H1 (cell line): ENCODE measurements around the gene HELZ2. TPM values are rescaled to one million over a fixed set of nuclear protein-coding genes. Genes with fewer than 3 reads are reported as not detected.

Source experiments
- CTCF ChIA-PET: fragments of 300-600 bp; sonication (Branson Sonifier 250); formaldehyde crosslinking; loops from one replicate; lab custom pipeline; 2021; ENCODE audit not compliant: partially characterized antibody; lab: Charles Lee
- POLR2A ChIA-PET: fragments of 300-600 bp; sonication (Branson Sonifier 250); formaldehyde crosslinking; loops from one replicate; lab custom pipeline; 2021; ENCODE audit warnings: inconsistent platforms; ENCODE audit not compliant: partially characterized antibody; lab: Charles Lee
- DNase-seq, 2 experiments: peaks; one replicate each; pipeline versions ENCODE4 v3.0.0 to v3.0.0-alpha.2; 2010 to 2022; ENCODE audit warnings: low spot score in 2 of 2, low read depth in 1 of 2, mixed read lengths in 1 of 2
- FAIRE-seq: peaks from 2 replicates; lab custom pipeline; 2011; peaks lifted over from hg19 to GRCh38; lab: Jason Lieb, UNC
- H2AFZ ChIP-seq: 2 replicates; pipeline ENCODE4 v1.8.1; 2012; ENCODE audit warnings: low read length, inconsistent platforms
- H2AK5ac ChIP-seq: 2 replicates; pipeline ENCODE4 v1.6.1; 2013; ENCODE audit warnings: low read depth, low read length
- H2BK120ac ChIP-seq: replicated peaks from 2 replicates; pipeline ENCODE3; 2013; ENCODE audit warnings: low read depth, low read length, inconsistent platforms
- H2BK12ac ChIP-seq: 2 replicates; pipeline ENCODE4 v1.6.1; 2013; ENCODE audit warnings: low read depth, low read length
- H2BK15ac ChIP-seq: 2 replicates; pipeline ENCODE4 v1.6.1; 2013; ENCODE audit warnings: low read length
- H2BK20ac ChIP-seq: 2 replicates; pipeline ENCODE4 v1.6.1; 2013; ENCODE audit warnings: low read length
- H2BK5ac ChIP-seq: 2 replicates; pipeline ENCODE4 v1.6.1; 2013; ENCODE audit warnings: low read depth, low read length
- H3K14ac ChIP-seq: 2 replicates; pipeline ENCODE4 v1.6.1; 2013; ENCODE audit warnings: inconsistent platforms; ENCODE audit not compliant: insufficient read length
- H3K18ac ChIP-seq: 2 replicates; pipeline ENCODE4 v1.6.1; 2013; ENCODE audit warnings: low read length; ENCODE audit errors: extremely low read depth
- H3K23ac ChIP-seq: 2 replicates; pipeline ENCODE4 v1.6.1; 2013; ENCODE audit warnings: inconsistent platforms; ENCODE audit not compliant: insufficient read length
- H3K23me2 ChIP-seq: 2 replicates; pipeline ENCODE4 v1.6.1; 2013; ENCODE audit warnings: low read depth, low read length
- H3K27ac ChIP-seq: 2 replicates; pipeline ENCODE4 v1.6.1; 2011; ENCODE audit warnings: low read depth, low read length, inconsistent platforms
- H3K27me3 ChIP-seq, 4 experiments: replicated peaks in 1 of 4; 1 replicate in 1 of 4; 2 replicates in 3 of 4; pipeline versions ENCODE4 v1.6.1 to v1.8.1; 2011 to 2013; ENCODE audit warnings: low read length in 3 of 4, mild to moderate bottlenecking in 3 of 4, inconsistent platforms in 2 of 4, mixed read lengths in 2 of 4, moderate library complexity in 1 of 4; ENCODE audit not compliant: control insufficient read depth in 3 of 4, insufficient read depth in 3 of 4; ENCODE audit errors: extremely low read depth in 1 of 4
- H3K36me3 ChIP-seq, 4 experiments: 2 replicates each; pipeline versions ENCODE4 v1.6.1 to v1.8.1; 2011 to 2013; ENCODE audit warnings: mild to moderate bottlenecking in 4 of 4, low read length in 3 of 4, moderate library complexity in 2 of 4, control low read depth in 1 of 4, inconsistent platforms in 1 of 4; ENCODE audit not compliant: insufficient read depth in 4 of 4, control insufficient read depth in 2 of 4
- H3K4ac ChIP-seq: replicated peaks from 2 replicates; pipeline ENCODE3; 2013; ENCODE audit warnings: low read length, low read depth, mixed read lengths, inconsistent platforms; ENCODE audit not compliant: insufficient read length
- H3K4me1 ChIP-seq, 4 experiments: replicated peaks in 1 of 4; 1 replicate in 1 of 4; 2 replicates in 3 of 4; pipeline versions ENCODE4 v1.6.1 to v1.8.1; 2011 to 2013; ENCODE audit warnings: low read length in 3 of 4, inconsistent platforms in 2 of 4, mixed read lengths in 1 of 4; ENCODE audit not compliant: insufficient read depth in 4 of 4, control insufficient read depth in 3 of 4
- H3K4me2 ChIP-seq, 2 experiments: 2 replicates each; pipeline versions ENCODE4 v1.6.1 to v1.8.1; 2011 to 2013; ENCODE audit warnings: low read depth in 2 of 2, low read length in 2 of 2, control low read depth in 1 of 2, inconsistent platforms in 1 of 2, mild to moderate bottlenecking in 1 of 2; ENCODE audit not compliant: insufficient read depth in 1 of 2
- H3K4me3 ChIP-seq, 4 experiments: fragments of 200-600, 300-600 bp in 1 of 4; sonication (generic), shearing (Covaris generic), sonication (Bioruptor Twin) in 1 of 4; 2 replicates each; pipeline versions ENCODE4 v1.5.1 to v1.8.1; 2011 to 2016; ENCODE audit warnings: low read length in 4 of 4, low read depth in 3 of 4, control low read depth in 2 of 4, inconsistent platforms in 2 of 4, mild to moderate bottlenecking in 2 of 4, mixed read lengths in 1 of 4, moderate library complexity in 1 of 4; ENCODE audit not compliant: insufficient read depth in 2 of 4; ENCODE audit errors: extremely low read depth in 1 of 4
- H3K56ac ChIP-seq: replicated peaks from 2 replicates; pipeline ENCODE3; 2013; ENCODE audit warnings: low read depth, mild to moderate bottlenecking, mixed read lengths, low read length, inconsistent platforms; ENCODE audit not compliant: insufficient read length
- H3K79me1 ChIP-seq: 2 replicates; pipeline ENCODE4 v1.6.1; 2013; ENCODE audit warnings: low read depth, low read length, control low read depth
- H3K79me2 ChIP-seq, 2 experiments: 2 replicates each; pipeline versions ENCODE4 v1.6.1 to v1.8.1; 2012 to 2013; ENCODE audit warnings: low read length in 2 of 2, mild to moderate bottlenecking in 2 of 2, inconsistent platforms in 1 of 2; ENCODE audit not compliant: insufficient read depth in 2 of 2, control insufficient read depth in 1 of 2
- H3K9ac ChIP-seq, 4 experiments: replicated peaks in 1 of 4; 1 replicate in 1 of 4; 2 replicates in 3 of 4; pipeline versions ENCODE4 v1.6.1 to v1.8.1; 2011 to 2013; ENCODE audit warnings: low read depth in 3 of 4, low read length in 3 of 4, control low read depth in 2 of 4, mild to moderate bottlenecking in 2 of 4, moderate library complexity in 2 of 4, inconsistent platforms in 1 of 4; ENCODE audit errors: extremely low read depth in 1 of 4
- H3K9me3 ChIP-seq, 2 experiments: 2 replicates each; pipeline versions ENCODE4 v1.6.1 to v1.8.1; 2012 to 2013; ENCODE audit warnings: mild to moderate bottlenecking in 2 of 2, moderate library complexity in 2 of 2, control low read depth in 1 of 2, inconsistent platforms in 1 of 2, low read depth in 1 of 2, low read length in 1 of 2, mixed read lengths in 1 of 2; ENCODE audit not compliant: insufficient read depth in 2 of 2
- H4K20me1 ChIP-seq, 2 experiments: replicated peaks in 1 of 2; 2 replicates each; pipeline versions ENCODE3 to v1.8.1; 2011 to 2013; ENCODE audit warnings: inconsistent platforms in 2 of 2, low read length in 2 of 2, mild to moderate bottlenecking in 1 of 2; ENCODE audit not compliant: insufficient read depth in 2 of 2, control insufficient read depth in 1 of 2
- H4K5ac ChIP-seq: 2 replicates; pipeline ENCODE4 v1.6.1; 2013; ENCODE audit warnings: low read length, low read depth, mixed read lengths, inconsistent platforms; ENCODE audit not compliant: insufficient read length
- H4K8ac ChIP-seq: 2 replicates; pipeline ENCODE4 v1.8.0; 2013; ENCODE audit warnings: mild to moderate bottlenecking, moderate library complexity, low read length, inconsistent platforms; ENCODE audit not compliant: insufficient read depth; ENCODE audit errors: extremely low read depth
- H4K91ac ChIP-seq: replicated peaks from 2 replicates; pipeline ENCODE3; 2013; ENCODE audit warnings: low read length, mixed read lengths, inconsistent platforms; ENCODE audit not compliant: insufficient read length
- CBX5 ChIP-seq: fragments of 300-800, 300-1000 bp; sonication (generic); IDR thresholded peaks from 2 replicates; pipeline ENCODE4 v1.7.1; 2016; ENCODE audit warnings: antibody characterized with exemption, low read length, low read depth
- CBX8 ChIP-seq: fragments of 300-800, 300-1000 bp; sonication (generic); IDR thresholded peaks from 2 replicates; pipeline ENCODE4 v1.7.1; 2016; ENCODE audit warnings: low read depth, low read length, borderline replicate concordance
- GABPA ChIP-seq: IDR thresholded peaks from 2 replicates; pipeline ENCODE4 v1.6.1; 2011; ENCODE audit warnings: mild to moderate bottlenecking, low read length, moderate library complexity, borderline replicate concordance; ENCODE audit not compliant: insufficient read depth
- MAFK ChIP-seq: IDR thresholded peaks from 2 replicates; pipeline ENCODE4 v1.6.1; 2012; ENCODE audit warnings: low read depth, mild to moderate bottlenecking, improper control_type of control experiment, low read length
- ZNF274 ChIP-seq: IDR thresholded peaks from 2 replicates; pipeline ENCODE4 v1.7.0; 2012; ENCODE audit warnings: low read length, borderline replicate concordance; ENCODE audit errors: extremely low read depth
- WGBS, 2 experiments: shearing (Covaris generic) in 1 of 2; methylation state at CpG; one replicate each; pipeline versions ENCODE4 v1.1.6 to v1.1.7; 2013 to 2015; ENCODE audit warnings: low lambda C conversion rate in 2 of 2, mixed read lengths in 2 of 2, inconsistent platforms in 1 of 2, low coverage in 1 of 2, missing lambda C conversion rate in 1 of 2; ENCODE audit not compliant: insufficient replicate concordance in 2 of 2, insufficient coverage in 1 of 2, insufficient read length in 1 of 2; ENCODE audit errors: extremely low coverage in 1 of 2, missing lambda C conversion rate in 1 of 2; 5-methylcytosine and 5-hydroxymethylcytosine counted together
- polyA plus RNA-seq, 7 experiments: library from polyadenylated mRNA; depleted of rRNA in 3 of 7; stranded (reverse) in 5 of 7; unstranded in 2 of 7; fragments of >200 nt in 5 of 7; fragments of 200-250 nt in 2 of 7; gene quantifications; 1 replicate in 5 of 7; 2 replicates in 1 of 7; 4 replicates in 1 of 7; pipeline versions ENCODE4 v1.2.1 to v1.2.3, GENCODE V29; 2011 to 2013; ENCODE audit warnings: missing spikeins in 2 of 7, mixed read lengths in 2 of 7
- total RNA-seq: library from RNA; stranded (reverse); fragmentation: NEBNext Ultra II Directional; extraction: Animal tissue kit (Norgen Biotek cat#: 25700); gene quantifications from 2 replicates; pipeline ENCODE4 v1.2.1, GENCODE V29; 2021
- TF ChIP-seq, protein P1 (sequence below): IDR thresholded peaks from 2 replicates; pipeline ENCODE4 v1.6.1; 2011; ENCODE audit warnings: low read length, improper control_type of control experiment
- TF ChIP-seq, protein P2 (sequence below): IDR thresholded peaks from 2 replicates; pipeline ENCODE4 v1.6.1; 2012; ENCODE audit warnings: inconsistent platforms
- TF ChIP-seq, protein P3 (sequence below), 3 experiments: IDR thresholded peaks; 1 replicate in 2 of 3; 2 replicates in 1 of 3; pipeline versions ENCODE4 v1.5.1 to v1.6.1; 2011; ENCODE audit warnings: low read length in 3 of 3, mild to moderate bottlenecking in 3 of 3, inconsistent platforms in 2 of 3, low read depth in 1 of 3, moderate library complexity in 1 of 3; ENCODE audit not compliant: insufficient read depth in 1 of 3; ENCODE audit errors: control extremely low read depth in 1 of 3

The HELZ2 gene
- total and polyA plus RNA-seq, 2 of the 8 experiments (the other 6 are each of a cell fraction or from before 2014, with no cell fraction given), result 7.9 to 17.5 TPM

DNA sequence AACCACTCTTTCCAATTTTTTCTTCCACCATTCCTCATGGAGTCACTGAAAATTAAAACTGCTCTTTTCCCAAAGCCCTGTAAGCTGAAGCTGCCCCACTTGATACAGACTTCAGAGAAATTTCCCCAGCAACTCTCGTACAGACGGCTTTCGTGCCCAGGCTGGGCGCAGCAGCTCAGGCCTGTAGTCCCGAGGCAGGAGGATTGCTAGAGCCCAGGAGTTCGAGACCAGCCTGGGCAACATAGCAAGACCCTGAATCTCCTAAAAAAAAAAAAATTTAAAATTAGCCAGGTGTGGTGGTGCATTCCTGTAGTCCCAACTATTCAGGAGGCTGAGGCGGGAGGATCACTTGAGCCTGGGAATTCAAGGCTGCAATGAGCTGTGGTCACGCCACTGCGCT, 46.9 kb downstream of the HELZ2 start:
- Histone ChIP-seq H3K27me3 (no peaks in the 10 kb centered on the region), H2BK20ac (no peak overlapping the region), H3K4me3 (no peak overlapping the region), H3K79me1 (peaks cover 7% of the 10 kb centered on the region; the same call in 1 of the 2 replicates), H3K36me3 (peaks cover 0 to 12% (median 0%) of the 10 kb centered on the region in 4 experiments; a peak in 2 of 8 replicates), H3K4me2 (no peak overlapping the region), H2BK120ac (no peak overlapping the region), H4K91ac (no peak overlapping the region), H3K79me2 (no peaks in the 10 kb centered on the region; a peak in 1 of 4 replicates), H2BK15ac (no peak overlapping the region), H3K4me1 (peaks cover 0 to 2% (median 1%) of the 10 kb centered on the region in 4 experiments; a peak in 2 of 7 replicates), H3K9me3 (no peaks in the 10 kb centered on the region), H3K18ac (no peak overlapping the region), H2AK5ac (no peak overlapping the region), H3K23ac (no peak overlapping the region), H2BK5ac (no peak overlapping the region), H2BK12ac (no peak overlapping the region), H3K14ac (no peak overlapping the region), H3K9ac (no peak overlapping the region), H3K56ac (no peak overlapping the region), H4K8ac (no peak overlapping the region), H4K5ac (no peak overlapping the region), H3K27ac (no peak overlapping the region), H3K23me2 (peaks cover 3% of the 10 kb centered on the region; the same call in 1 of the 2 replicates), H4K20me1 (peaks cover 3 to 10% of the 10 kb centered on the region in 2 experiments), H3K4ac (no peak overlapping the region), H2AFZ (no peak overlapping the region)
- POLR2A ChIA-PET, result interaction anchor here (0.5 to 1.2 kb wide), 6 partner anchors 10 to 1255 kb away, joined by 3 read pairs; partner anchors contain the start of gene PTK6
- CTCF ChIA-PET, result interaction anchor here (0.7 to 2.1 kb wide), 4 partner anchors 10 to 78 kb away, joined by 3 to 8 read pairs (median 4); partner anchors contain the start of gene PTK6
- FAIRE-seq, result no peak
- WGBS, 2 experiments, result 95% methylated on average over 9 of the region's 9 CpGs; no CpG with 5 or more reads in 1 of the 2 experiments
- DNase-seq, result no peak
- no peak for TF ChIP-seq GABPA
- no peak for TF ChIP-seq CBX8
- TF ChIP-seq, protein P1, sequence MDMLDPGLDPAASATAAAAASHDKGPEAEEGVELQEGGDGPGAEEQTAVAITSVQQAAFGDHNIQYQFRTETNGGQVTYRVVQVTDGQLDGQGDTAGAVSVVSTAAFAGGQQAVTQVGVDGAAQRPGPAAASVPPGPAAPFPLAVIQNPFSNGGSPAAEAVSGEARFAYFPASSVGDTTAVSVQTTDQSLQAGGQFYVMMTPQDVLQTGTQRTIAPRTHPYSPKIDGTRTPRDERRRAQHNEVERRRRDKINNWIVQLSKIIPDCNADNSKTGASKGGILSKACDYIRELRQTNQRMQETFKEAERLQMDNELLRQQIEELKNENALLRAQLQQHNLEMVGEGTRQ, result no peak
- TF ChIP-seq CBX5, result no peak
- TF ChIP-seq, protein P2, sequence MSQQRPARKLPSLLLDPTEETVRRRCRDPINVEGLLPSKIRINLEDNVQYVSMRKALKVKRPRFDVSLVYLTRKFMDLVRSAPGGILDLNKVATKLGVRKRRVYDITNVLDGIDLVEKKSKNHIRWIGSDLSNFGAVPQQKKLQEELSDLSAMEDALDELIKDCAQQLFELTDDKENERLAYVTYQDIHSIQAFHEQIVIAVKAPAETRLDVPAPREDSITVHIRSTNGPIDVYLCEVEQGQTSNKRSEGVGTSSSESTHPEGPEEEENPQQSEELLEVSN, result no peak
- TF ChIP-seq ZNF274, result no peak
- TF ChIP-seq, protein P3, sequence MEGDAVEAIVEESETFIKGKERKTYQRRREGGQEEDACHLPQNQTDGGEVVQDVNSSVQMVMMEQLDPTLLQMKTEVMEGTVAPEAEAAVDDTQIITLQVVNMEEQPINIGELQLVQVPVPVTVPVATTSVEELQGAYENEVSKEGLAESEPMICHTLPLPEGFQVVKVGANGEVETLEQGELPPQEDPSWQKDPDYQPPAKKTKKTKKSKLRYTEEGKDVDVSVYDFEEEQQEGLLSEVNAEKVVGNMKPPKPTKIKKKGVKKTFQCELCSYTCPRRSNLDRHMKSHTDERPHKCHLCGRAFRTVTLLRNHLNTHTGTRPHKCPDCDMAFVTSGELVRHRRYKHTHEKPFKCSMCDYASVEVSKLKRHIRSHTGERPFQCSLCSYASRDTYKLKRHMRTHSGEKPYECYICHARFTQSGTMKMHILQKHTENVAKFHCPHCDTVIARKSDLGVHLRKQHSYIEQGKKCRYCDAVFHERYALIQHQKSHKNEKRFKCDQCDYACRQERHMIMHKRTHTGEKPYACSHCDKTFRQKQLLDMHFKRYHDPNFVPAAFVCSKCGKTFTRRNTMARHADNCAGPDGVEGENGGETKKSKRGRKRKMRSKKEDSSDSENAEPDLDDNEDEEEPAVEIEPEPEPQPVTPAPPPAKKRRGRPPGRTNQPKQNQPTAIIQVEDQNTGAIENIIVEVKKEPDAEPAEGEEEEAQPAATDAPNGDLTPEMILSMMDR (IDR thresholded peaks at IDR 0.05; ENCODE audit: control extremely low read depth in 1 of 3, insufficient read depth in 1 of 3, low read depth in 1 of 3, low read length in 3 of 3), result no peak
- no peak for TF ChIP-seq MAFK
